Measurements from ENCODE around the gene PLA2G4A.

DNA sequence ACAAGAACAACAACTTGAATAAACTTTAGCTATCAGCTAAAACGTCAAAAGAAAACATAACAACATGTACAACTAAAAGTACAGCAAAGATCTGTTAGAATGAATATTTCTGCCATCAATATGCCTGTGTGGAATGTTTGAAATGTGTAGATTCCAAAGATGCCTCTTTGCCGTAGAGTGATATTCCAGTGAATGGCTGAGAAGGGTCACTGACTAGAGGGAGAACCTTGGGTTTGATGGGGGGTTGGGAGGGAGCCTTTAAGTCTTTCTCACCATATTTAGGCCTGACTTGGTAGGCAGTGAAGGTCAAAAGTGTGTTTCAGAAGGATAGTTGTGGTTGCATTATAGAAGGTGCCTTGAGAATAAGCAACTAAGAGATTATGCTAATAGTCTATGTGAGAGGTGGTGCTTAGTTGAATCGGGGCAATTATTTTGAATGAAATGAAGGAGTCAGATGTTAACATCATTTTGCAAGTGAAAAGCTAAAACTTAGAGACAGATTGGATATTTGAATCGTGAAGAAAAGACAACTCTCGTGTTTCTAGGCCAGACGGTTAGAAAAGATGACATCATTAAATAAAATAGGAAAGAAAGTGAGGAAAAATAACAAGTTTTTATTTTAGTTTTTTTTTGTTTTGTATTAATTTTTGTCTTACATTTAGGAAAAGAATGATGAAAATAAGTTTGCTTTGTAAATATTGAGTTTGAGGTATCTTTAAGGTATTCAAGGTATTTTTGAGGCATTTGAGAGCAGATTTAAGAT lies 53.8 kb downstream of the PLA2G4A start:
- TF ChIP-seq, protein P1, sequence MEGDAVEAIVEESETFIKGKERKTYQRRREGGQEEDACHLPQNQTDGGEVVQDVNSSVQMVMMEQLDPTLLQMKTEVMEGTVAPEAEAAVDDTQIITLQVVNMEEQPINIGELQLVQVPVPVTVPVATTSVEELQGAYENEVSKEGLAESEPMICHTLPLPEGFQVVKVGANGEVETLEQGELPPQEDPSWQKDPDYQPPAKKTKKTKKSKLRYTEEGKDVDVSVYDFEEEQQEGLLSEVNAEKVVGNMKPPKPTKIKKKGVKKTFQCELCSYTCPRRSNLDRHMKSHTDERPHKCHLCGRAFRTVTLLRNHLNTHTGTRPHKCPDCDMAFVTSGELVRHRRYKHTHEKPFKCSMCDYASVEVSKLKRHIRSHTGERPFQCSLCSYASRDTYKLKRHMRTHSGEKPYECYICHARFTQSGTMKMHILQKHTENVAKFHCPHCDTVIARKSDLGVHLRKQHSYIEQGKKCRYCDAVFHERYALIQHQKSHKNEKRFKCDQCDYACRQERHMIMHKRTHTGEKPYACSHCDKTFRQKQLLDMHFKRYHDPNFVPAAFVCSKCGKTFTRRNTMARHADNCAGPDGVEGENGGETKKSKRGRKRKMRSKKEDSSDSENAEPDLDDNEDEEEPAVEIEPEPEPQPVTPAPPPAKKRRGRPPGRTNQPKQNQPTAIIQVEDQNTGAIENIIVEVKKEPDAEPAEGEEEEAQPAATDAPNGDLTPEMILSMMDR (conservative IDR thresholded peaks at IDR 0.05 in 1 of 2, IDR thresholded peaks at IDR 0.05 in 1 of 2; ENCODE audit: extremely low read depth in 1 of 2, insufficient read depth in 1 of 2, low read depth in 1 of 2, low read length in 2 of 2) = no peak
- no peak for TF ChIP-seq EZH2 (IDR thresholded peaks at IDR 0.05; ENCODE audit: borderline replicate concordance, low read length)

Data from mammary epithelial cell (primary cell).